ENCODE results near the gene REN.

Gene REN

GRCh38 chr1:204166219-204166618, at the start of gene REN:
Gene REN (minus strand): TSS chr1:204166337. CDS start chr1:204166293, 44 bp downstream.
- H3K9me3 Mint-ChIP-seq: peaks cover 11% of the 10 kb centered on the region
- no peak within 1 kb of the TSS for H3K27ac Mint-ChIP-seq
- H3K4me1 Mint-ChIP-seq (ENCODE audit: low read depth): no peaks in the 10 kb centered on the region
- no peak within 1 kb of the TSS for H3K4me3 Mint-ChIP-seq
- H3K27me3 Mint-ChIP-seq: no peaks in the 10 kb centered on the region
- no peaks in the 10 kb centered on the region for H3K36me3 Mint-ChIP-seq (ENCODE audit: low read depth)

- no peaks in the 10 kb centered on the region for H3K9me3 Mint-ChIP-seq
- H3K27me3 Mint-ChIP-seq: peaks cover 1% of the 10 kb centered on the region
- peaks cover 10% of the 10 kb centered on the region for H3K4me1 Mint-ChIP-seq (ENCODE audit: low read depth)
- peak within 1 kb of the TSS; percentile 58 for H3K4me3 Mint-ChIP-seq
- H3K27ac Mint-ChIP-seq: no peak within 1 kb of the TSS
- H3K36me3 Mint-ChIP-seq (ENCODE audit: low read depth): no peaks in the 10 kb centered on the region
Observed at GRCh38 chr1:204213668-204214662, 47.8 kb upstream of the REN start, which contains the start of gene GOLT1A. Gene GOLT1A (minus strand): TSS chr1:204213988. CDS start chr1:204213906, 82 bp downstream.

DNA sequence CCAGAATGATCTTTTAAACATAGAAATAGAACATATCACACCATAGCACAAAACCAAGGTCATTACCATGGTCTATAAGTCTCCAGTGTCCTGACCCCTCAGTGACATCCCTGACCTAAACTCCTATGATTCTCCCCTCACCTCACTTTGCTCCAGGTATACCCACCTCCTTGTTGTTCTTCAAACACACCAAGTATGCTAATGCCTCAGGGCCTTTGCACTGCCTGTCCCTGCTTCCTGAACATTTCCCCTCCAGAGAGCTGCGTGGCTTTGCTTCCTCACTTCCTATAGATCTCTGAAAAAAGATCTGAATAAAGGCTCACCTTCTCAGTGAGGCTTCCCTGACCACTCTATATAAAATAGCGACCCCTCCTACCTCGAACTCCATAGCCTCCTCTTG, 46.6 kb upstream of the REN start:
- Mint-ChIP-seq H3K4me3 (no peak overlapping the region), H3K27ac (no peak overlapping the region), H3K9me3 (no peaks in the 10 kb centered on the region)

GRCh38 chr1:204211046-204211445, 44.9 kb upstream of the REN start:
- Mint-ChIP-seq H3K27me3 (peaks cover 12% of the 10 kb centered on the region), H3K4me1 (ENCODE audit: low read depth) (peaks cover 11% of the 10 kb centered on the region)

More for the DNA sequence above, 46.6 kb upstream of the REN start:
- H3K4me1 Mint-ChIP-seq (ENCODE audit: low read depth): peaks cover 7% of the 10 kb centered on the region
- H3K27me3 Mint-ChIP-seq: peaks cover 4% of the 10 kb centered on the region
- H3K36me3 Mint-ChIP-seq (ENCODE audit: low read depth): no peaks in the 10 kb centered on the region

DNA sequence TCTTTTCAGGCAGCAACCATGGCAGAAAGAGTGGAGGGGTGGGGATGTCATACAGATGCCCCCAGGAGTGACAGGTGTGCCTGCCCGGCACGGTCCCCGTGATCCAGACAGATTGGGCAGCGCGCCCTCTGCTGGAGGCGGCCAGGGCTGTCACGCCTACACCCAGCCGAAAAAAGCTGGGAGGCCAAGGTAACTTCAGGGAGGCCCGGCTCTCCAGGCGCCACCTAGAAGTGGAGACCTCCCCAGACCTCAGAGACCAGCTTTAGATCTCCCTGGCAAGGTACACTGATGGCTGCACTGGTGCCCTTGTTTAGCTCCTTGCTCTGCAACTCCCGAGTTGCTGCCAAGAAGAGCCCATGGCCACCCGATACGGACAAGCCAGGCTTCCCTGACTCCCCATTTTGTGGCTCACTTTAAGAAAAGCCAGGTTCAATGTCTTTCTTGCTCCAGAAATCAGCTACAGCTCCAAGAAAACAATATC, 41.0 kb upstream of the REN start:
- H3K4me3 Mint-ChIP-seq: no peak overlapping the region
- peaks cover 4% of the 10 kb centered on the region for H3K4me1 Mint-ChIP-seq (ENCODE audit: low read depth)
- no peaks in the 10 kb centered on the region for H3K9me3 Mint-ChIP-seq
- peaks cover 33% of the 10 kb centered on the region for H3K27me3 Mint-ChIP-seq
- no peaks in the 10 kb centered on the region for H3K36me3 Mint-ChIP-seq (ENCODE audit: low read depth)
- no peak overlapping the region for H3K27ac Mint-ChIP-seq

More at GRCh38 chr1:204211046-204211445, 44.9 kb upstream of the REN start:
- Mint-ChIP-seq H3K9me3 (no peaks in the 10 kb centered on the region), H3K4me3 (no peak overlapping the region), H3K36me3 (ENCODE audit: low read depth) (no peaks in the 10 kb centered on the region), H3K27ac (no peak overlapping the region)

- H3K9me3 Mint-ChIP-seq: no peaks in the 10 kb centered on the region
- H3K4me3 Mint-ChIP-seq: no peak overlapping the region
- no peak overlapping the region for H3K27ac Mint-ChIP-seq
- H3K27me3 Mint-ChIP-seq: peaks cover 33% of the 10 kb centered on the region
- no peaks in the 10 kb centered on the region for H3K36me3 Mint-ChIP-seq (ENCODE audit: low read depth)
- peaks cover 4% of the 10 kb centered on the region for H3K4me1 Mint-ChIP-seq (ENCODE audit: low read depth)
Observed at GRCh38 chr1:204206121-204206520, 40.0 kb upstream of the REN start.

- Mint-ChIP-seq H3K36me3 (ENCODE audit: low read depth) (no peaks in the 10 kb centered on the region), H3K4me1 (ENCODE audit: low read depth) (peaks cover 4% of the 10 kb centered on the region), H3K27ac (no peak overlapping the region), H3K27me3 (peaks cover 33% of the 10 kb centered on the region), H3K9me3 (no peaks in the 10 kb centered on the region), H3K4me3 (no peak overlapping the region)
Observed at GRCh38 chr1:204205486-204205885, 39.3 kb upstream of the REN start.

GRCh38 chr1:204204944-204205343, 38.8 kb upstream of the REN start:
- H3K4me3 Mint-ChIP-seq: no peak overlapping the region
- H3K4me1 Mint-ChIP-seq (ENCODE audit: low read depth): peaks cover 4% of the 10 kb centered on the region
- H3K27ac Mint-ChIP-seq: no peak overlapping the region
- peaks cover 33% of the 10 kb centered on the region for H3K27me3 Mint-ChIP-seq
- H3K36me3 Mint-ChIP-seq (ENCODE audit: low read depth): no peaks in the 10 kb centered on the region
- H3K9me3 Mint-ChIP-seq: no peaks in the 10 kb centered on the region

DNA sequence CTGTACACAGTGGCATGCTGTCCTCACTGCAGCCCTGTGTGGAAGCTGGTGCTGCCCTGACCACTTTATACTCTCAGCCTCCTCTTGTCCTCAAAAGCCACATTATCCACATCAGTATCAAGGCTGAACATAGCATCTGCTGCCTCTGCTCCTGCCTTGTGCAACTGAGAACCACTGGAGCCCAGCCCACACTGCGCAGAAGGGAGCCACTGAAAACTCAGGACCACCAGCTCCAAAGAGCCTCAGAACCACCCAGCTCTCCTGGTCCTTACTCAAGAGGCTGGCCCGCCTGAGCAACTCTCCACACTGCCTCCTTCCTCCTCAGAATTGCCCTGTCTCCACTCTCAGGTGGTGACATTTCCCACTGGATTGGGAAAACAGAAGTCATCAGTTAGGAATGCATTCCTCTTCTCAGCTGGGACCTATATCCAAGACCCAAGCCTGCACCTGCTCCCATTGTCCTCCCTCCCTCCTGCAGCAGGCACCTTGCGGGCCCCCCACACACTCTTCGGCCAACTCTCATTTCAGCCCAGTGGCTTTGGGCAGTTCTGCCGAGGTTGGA, 37.1 kb upstream of the REN start:
- no peak overlapping the region for H3K27ac Mint-ChIP-seq
- H3K9me3 Mint-ChIP-seq: no peaks in the 10 kb centered on the region
- H3K36me3 Mint-ChIP-seq (ENCODE audit: low read depth): no peaks in the 10 kb centered on the region
- no peak overlapping the region for H3K4me3 Mint-ChIP-seq
- H3K4me1 Mint-ChIP-seq (ENCODE audit: low read depth): peaks cover 4% of the 10 kb centered on the region
- H3K27me3 Mint-ChIP-seq: peaks cover 29% of the 10 kb centered on the region

DNA sequence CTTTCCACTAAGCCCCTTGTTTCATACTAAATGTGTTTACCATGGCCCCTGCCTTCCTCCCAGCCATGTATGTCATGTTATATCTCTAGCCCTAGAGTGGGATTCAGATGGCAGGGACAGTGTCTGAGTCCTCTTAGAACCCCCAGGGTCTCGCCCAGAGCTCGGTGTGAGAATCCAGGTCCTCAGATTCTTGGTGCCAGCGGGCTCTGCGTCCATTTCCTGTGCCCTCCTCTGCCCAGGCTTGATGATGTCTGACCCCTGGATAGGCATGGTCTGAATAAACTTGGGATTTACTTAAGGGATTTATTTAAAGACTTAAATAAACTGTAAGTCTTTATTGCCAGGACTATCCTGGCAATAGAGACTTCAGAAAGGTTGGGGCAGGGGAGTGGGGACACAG, 36.3 kb upstream of the REN start:
- peaks cover 29% of the 10 kb centered on the region for H3K27me3 Mint-ChIP-seq
- no peak overlapping the region for H3K4me3 Mint-ChIP-seq
- H3K4me1 Mint-ChIP-seq (ENCODE audit: low read depth): peaks cover 4% of the 10 kb centered on the region
- H3K9me3 Mint-ChIP-seq: no peaks in the 10 kb centered on the region
- H3K36me3 Mint-ChIP-seq (ENCODE audit: low read depth): no peaks in the 10 kb centered on the region
- H3K27ac Mint-ChIP-seq: no peak overlapping the region

DNA sequence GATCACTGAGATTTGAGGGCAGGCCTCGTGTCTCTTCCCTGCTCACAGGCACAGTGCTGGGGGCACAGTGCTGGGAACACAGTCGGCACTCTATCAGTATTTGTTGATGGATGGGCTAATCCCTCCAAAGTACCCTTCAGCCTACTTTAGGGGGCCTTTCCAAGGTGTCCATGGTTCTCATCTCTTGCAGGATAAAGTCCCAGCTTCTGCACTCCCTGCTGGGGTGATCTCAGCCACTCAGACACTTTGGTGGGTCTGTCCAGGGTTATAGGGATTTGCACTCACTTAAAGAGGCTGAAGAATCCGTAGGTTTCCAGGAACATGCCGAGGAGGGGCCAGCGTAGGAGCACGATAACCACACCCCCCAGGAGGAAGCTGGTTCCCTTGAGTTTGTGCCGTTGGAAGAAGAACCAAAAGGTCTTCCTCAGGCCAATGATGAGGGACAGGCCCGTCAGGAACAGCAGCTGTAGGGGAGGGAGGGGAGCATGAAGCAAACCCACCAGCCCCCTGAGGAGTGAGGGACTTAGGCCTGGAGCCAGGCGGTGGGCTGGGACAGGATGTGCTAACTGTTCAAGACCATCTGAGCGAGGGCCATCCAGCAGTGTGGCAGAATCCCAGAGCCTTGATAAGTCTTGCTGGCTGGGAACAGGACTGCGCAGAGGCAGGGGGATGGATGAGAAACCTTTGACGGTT, 35.4 kb upstream of the REN start:
- H3K27me3 Mint-ChIP-seq: peaks cover 25% of the 10 kb centered on the region
- no peaks in the 10 kb centered on the region for H3K9me3 Mint-ChIP-seq
- H3K27ac Mint-ChIP-seq: no peak overlapping the region
- H3K36me3 Mint-ChIP-seq (ENCODE audit: low read depth): no peaks in the 10 kb centered on the region
- H3K4me1 Mint-ChIP-seq (ENCODE audit: low read depth): no peaks in the 10 kb centered on the region
- no peak overlapping the region for H3K4me3 Mint-ChIP-seq

GRCh38 chr1:204199579-204199978, 33.4 kb upstream of the REN start:
- no peaks in the 10 kb centered on the region for H3K36me3 Mint-ChIP-seq (ENCODE audit: low read depth)
- no peak overlapping the region for H3K4me3 Mint-ChIP-seq

DNA sequence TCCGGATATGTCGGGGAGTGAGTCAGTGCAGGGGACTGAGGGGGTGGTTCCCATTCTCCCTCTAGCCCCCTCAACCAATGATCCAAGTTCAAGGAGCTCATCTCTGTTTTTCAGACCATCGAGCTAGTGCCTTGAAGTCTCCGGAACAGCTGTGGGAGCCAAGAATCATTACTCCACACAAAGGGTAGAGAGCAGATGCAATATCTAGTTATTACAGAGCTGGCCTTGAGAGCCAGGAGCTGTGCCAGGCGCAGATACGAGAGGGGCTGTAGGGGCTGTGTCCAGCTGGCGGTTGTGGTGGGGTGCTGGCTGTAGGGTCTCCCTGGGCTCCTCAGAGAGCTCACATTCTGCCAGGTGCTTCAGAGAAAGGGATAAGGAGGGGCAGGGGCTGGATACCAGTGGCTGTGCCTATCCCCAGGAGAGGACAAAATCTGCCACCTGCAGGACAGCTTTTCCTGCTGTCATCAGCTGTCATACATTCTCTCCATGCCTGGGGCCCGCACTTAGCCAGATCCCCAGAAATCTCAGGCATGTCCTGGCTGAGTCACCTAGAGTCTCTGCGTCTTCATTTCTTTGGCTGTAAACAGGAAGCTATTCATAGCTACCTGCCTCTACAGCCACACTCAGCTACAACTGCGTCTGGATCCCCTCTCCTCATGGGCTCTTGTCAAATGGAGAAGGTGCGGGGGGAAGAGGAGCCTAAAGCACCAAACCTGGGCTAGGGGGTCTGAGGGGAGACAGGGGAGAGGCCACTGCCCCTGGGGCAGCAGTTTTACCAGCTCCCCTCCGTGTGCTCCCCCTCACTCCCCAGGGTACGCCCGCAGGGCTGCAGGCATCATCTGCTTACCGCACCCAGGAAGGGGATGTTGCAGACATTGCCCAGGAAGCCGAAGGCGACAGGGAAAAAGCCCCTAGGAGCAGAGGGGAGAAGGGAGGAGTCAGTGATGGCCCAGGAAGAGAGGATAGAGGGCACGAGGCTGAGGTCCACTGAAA, 32.5 kb upstream of the REN start:
- Mint-ChIP-seq H3K36me3 (ENCODE audit: low read depth) (no peaks in the 10 kb centered on the region), H3K4me1 (ENCODE audit: low read depth) (peaks cover 8% of the 10 kb centered on the region), H3K4me3 (no peak overlapping the region), H3K27me3 (no peaks in the 10 kb centered on the region), H3K27ac (no peak overlapping the region), H3K9me3 (no peaks in the 10 kb centered on the region)

More at GRCh38 chr1:204199579-204199978, 33.4 kb upstream of the REN start:
- no peaks in the 10 kb centered on the region for H3K9me3 Mint-ChIP-seq
- H3K4me1 Mint-ChIP-seq (ENCODE audit: low read depth): peaks cover 4% of the 10 kb centered on the region
- H3K27ac Mint-ChIP-seq: no peak overlapping the region
- H3K27me3 Mint-ChIP-seq: peaks cover 9% of the 10 kb centered on the region

DNA sequence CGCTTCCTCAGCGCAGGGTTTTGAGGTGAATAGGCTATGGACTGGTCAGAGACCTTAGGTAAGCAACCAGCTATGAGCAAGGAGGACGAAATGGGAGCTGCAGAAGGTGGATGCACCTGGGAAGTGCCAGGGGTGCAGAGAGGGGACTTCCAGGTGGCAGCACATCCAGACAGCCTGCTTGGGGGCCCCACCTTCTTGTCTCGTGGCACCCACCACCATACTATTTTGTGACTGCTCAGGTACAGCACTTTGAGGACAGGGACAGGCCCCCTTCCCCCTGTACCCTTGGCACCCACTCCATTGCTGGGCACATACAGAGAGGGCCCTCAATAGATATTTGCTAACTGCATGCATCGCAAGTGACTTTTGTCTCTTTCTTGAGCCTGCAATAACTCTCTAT, 30.9 kb upstream of the REN start:
- Mint-ChIP-seq H3K27me3 (peaks cover 8% of the 10 kb centered on the region), H3K27ac (no peak overlapping the region), H3K4me1 (ENCODE audit: low read depth) (peaks cover 8% of the 10 kb centered on the region), H3K9me3 (no peaks in the 10 kb centered on the region), H3K36me3 (ENCODE audit: low read depth) (no peaks in the 10 kb centered on the region), H3K4me3 (no peak overlapping the region)

Data from stimulated activated naive CD8-positive, alpha-beta T cell treated with anti-CD3 and anti-CD28 coated beads, Interleukin-15, Interleukin-2, amounts not matched to agents 100 ng/mL and 50 ng/mL, for 24 hours (primary cell).